Suprapubic skin (tissue), 4 donors: ENCODE measurements around the gene PDE3A.

Source experiments
- EP300 ChIP-seq: sonication (generic); formaldehyde crosslinking; IDR thresholded peaks from one replicate; pipeline ENCODE4 v1.6.1; 2017; ENCODE audit warnings: antibody characterized with exemption
- POLR2A ChIP-seq, 2 donors: fragments of 450-650 bp; IDR thresholded peaks; one replicate each; pipeline ENCODE4 v1.6.1; 2017; ENCODE audit warnings: antibody characterized with exemption in 2 of 2, mild to moderate bottlenecking in 2 of 2, moderate library complexity in 2 of 2
- POLR2AphosphoS5 ChIP-seq, 3 donors: sonication (generic); formaldehyde crosslinking; IDR thresholded peaks; one replicate each; pipeline ENCODE4 v1.6.1; 2017; ENCODE audit warnings: antibody characterized with exemption in 3 of 3
- TF ChIP-seq, protein P1 (sequence below), 2 donors: fragments of 200-600 bp in 1 of 2; fragments of 450-650 bp in 1 of 2; sonication (generic) in 1 of 2; IDR thresholded peaks; one replicate each; pipeline ENCODE4 v1.5.1; 2016 to 2019; ENCODE audit warnings: antibody characterized with exemption in 2 of 2, mild to moderate bottlenecking in 1 of 2, moderate library complexity in 1 of 2

GRCh38 chr12:20438299-20438779 is 70.0 kb downstream of the PDE3A start:
- TF ChIP-seq, protein P1, sequence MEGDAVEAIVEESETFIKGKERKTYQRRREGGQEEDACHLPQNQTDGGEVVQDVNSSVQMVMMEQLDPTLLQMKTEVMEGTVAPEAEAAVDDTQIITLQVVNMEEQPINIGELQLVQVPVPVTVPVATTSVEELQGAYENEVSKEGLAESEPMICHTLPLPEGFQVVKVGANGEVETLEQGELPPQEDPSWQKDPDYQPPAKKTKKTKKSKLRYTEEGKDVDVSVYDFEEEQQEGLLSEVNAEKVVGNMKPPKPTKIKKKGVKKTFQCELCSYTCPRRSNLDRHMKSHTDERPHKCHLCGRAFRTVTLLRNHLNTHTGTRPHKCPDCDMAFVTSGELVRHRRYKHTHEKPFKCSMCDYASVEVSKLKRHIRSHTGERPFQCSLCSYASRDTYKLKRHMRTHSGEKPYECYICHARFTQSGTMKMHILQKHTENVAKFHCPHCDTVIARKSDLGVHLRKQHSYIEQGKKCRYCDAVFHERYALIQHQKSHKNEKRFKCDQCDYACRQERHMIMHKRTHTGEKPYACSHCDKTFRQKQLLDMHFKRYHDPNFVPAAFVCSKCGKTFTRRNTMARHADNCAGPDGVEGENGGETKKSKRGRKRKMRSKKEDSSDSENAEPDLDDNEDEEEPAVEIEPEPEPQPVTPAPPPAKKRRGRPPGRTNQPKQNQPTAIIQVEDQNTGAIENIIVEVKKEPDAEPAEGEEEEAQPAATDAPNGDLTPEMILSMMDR (IDR thresholded peaks at IDR 0.05) = no peak
- TF ChIP-seq EP300 (no peak), POLR2A (IDR thresholded peaks at IDR 0.05) (no peak), POLR2AphosphoS5 (IDR thresholded peaks at IDR 0.05) (no peak)
